ENCODE measurements around the gene SPDYE3. TPM values are rescaled to one million over a fixed set of nuclear protein-coding genes. Genes with fewer than 3 reads are reported as not detected.

The SPDYE3 gene
- total and polyA plus RNA-seq, 4 donors, result 0.07 to 1.7 TPM; not detected in 2

DNA sequence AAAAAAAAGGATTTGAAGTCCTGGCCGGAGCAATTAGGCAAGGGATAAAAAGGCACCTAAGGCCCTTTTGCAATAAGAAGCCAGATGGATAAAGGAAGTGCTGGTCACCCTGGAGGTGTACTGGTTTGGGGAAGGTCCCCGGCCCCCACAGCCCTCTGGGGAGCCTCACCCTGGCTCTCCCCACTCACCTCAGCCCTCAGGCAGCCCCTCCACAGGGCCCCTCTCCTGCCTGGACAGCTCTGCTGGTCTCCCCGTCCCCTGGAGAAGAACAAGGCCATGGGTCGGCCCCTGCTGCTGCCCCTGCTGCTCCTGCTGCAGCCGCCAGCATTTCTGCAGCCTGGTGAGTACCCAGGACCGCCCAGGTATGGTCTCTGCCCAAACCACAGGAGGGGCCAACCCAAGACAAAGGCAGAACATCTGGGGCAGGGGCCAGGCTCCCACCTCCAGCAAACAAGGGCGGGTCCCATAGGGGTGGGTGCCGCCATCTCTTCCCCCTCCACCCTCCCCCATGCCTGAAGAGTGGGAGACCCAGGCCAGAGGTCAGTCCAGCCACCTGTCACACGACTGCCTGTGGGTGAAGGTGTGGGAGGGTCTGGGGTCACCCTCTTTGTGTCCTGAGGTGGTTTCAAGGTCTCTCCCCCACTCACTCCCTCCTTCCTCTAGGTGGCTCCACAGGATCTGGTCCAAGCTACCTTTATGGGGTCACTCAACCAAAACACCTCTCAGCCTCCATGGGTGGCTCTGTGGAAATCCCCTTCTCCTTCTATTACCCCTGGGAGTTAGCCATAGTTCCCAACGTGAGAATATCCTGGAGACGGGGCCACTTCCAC, 50.7 kb downstream of the SPDYE3 start, which contains the start of gene PILRB:
Gene PILRB (plus strand): TSS at position 91 of the 830 bp plus-strand sequence. CDS start 186 bp downstream, at position 277.
- 90% methylated on average over 11 of the region's 11 CpGs for WGBS
- Histone ChIP-seq H3K27ac (ENCODE audit: low read depth in 1 of 2, low read length in 2 of 2) (no peak within 1 kb of the TSS), H3K36me3 (ENCODE audit: control insufficient read depth in 4 of 4, insufficient read depth in 3 of 4, low read depth in 1 of 4, low read length in 3 of 4) (peaks cover 25 to 84% (median 56%) of the 10 kb centered on the region in 4 donors), H3K9me3 (ENCODE audit: control insufficient read depth in 4 of 4, low read length in 3 of 4) (no peaks in the 10 kb centered on the region), H3K4me1 (ENCODE audit: control insufficient read depth in 4 of 4, insufficient read depth in 4 of 4, low read length in 3 of 4) (no peaks in the 10 kb centered on the region), H3K27me3 (ENCODE audit: control insufficient read depth in 4 of 4, insufficient read depth in 4 of 4, low read length in 3 of 4) (no peaks in the 10 kb centered on the region), H3K4me3 (ENCODE audit: low read depth in 1 of 3, low read length in 3 of 3) (no peak within 1 kb of the TSS), H3K9ac (ENCODE audit: low read depth in 1 of 2, low read length in 2 of 2) (no peak within 1 kb of the TSS)
- DNase-seq (ENCODE audit: low spot score), result no peak
- no peak for TF ChIP-seq GABPA (IDR thresholded peaks at IDR 0.05 in 1 of 2, conservative IDR thresholded peaks at IDR 0.05 in 1 of 2)
- TF ChIP-seq RAD21 (IDR thresholded peaks at IDR 0.05), result no peak
- TF ChIP-seq, protein P1, sequence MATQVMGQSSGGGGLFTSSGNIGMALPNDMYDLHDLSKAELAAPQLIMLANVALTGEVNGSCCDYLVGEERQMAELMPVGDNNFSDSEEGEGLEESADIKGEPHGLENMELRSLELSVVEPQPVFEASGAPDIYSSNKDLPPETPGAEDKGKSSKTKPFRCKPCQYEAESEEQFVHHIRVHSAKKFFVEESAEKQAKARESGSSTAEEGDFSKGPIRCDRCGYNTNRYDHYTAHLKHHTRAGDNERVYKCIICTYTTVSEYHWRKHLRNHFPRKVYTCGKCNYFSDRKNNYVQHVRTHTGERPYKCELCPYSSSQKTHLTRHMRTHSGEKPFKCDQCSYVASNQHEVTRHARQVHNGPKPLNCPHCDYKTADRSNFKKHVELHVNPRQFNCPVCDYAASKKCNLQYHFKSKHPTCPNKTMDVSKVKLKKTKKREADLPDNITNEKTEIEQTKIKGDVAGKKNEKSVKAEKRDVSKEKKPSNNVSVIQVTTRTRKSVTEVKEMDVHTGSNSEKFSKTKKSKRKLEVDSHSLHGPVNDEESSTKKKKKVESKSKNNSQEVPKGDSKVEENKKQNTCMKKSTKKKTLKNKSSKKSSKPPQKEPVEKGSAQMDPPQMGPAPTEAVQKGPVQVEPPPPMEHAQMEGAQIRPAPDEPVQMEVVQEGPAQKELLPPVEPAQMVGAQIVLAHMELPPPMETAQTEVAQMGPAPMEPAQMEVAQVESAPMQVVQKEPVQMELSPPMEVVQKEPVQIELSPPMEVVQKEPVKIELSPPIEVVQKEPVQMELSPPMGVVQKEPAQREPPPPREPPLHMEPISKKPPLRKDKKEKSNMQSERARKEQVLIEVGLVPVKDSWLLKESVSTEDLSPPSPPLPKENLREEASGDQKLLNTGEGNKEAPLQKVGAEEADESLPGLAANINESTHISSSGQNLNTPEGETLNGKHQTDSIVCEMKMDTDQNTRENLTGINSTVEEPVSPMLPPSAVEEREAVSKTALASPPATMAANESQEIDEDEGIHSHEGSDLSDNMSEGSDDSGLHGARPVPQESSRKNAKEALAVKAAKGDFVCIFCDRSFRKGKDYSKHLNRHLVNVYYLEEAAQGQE (IDR thresholded peaks at IDR 0.05), result no peak
- no peak for TF ChIP-seq NR2F2 (IDR thresholded peaks at IDR 0.05)
- TF ChIP-seq, protein P2, sequence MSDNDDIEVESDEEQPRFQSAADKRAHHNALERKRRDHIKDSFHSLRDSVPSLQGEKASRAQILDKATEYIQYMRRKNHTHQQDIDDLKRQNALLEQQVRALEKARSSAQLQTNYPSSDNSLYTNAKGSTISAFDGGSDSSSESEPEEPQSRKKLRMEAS (IDR thresholded peaks at IDR 0.05), result no peak
- TF ChIP-seq, protein P3, sequence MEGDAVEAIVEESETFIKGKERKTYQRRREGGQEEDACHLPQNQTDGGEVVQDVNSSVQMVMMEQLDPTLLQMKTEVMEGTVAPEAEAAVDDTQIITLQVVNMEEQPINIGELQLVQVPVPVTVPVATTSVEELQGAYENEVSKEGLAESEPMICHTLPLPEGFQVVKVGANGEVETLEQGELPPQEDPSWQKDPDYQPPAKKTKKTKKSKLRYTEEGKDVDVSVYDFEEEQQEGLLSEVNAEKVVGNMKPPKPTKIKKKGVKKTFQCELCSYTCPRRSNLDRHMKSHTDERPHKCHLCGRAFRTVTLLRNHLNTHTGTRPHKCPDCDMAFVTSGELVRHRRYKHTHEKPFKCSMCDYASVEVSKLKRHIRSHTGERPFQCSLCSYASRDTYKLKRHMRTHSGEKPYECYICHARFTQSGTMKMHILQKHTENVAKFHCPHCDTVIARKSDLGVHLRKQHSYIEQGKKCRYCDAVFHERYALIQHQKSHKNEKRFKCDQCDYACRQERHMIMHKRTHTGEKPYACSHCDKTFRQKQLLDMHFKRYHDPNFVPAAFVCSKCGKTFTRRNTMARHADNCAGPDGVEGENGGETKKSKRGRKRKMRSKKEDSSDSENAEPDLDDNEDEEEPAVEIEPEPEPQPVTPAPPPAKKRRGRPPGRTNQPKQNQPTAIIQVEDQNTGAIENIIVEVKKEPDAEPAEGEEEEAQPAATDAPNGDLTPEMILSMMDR (IDR thresholded peaks at IDR 0.05; ENCODE audit: low read depth, low read length, missing input control), result no peak
- no peak for TF ChIP-seq HNF4A (conservative IDR thresholded peaks at IDR 0.05)
- TF ChIP-seq, protein P4, sequence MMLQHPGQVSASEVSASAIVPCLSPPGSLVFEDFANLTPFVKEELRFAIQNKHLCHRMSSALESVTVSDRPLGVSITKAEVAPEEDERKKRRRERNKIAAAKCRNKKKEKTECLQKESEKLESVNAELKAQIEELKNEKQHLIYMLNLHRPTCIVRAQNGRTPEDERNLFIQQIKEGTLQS (IDR thresholded peaks at IDR 0.05), result no peak
- no peak for TF ChIP-seq TAF1 (conservative IDR thresholded peaks at IDR 0.05)
- TF ChIP-seq YY1 (IDR thresholded peaks at IDR 0.05), result no peak
- no peak for TF ChIP-seq EGR1 (IDR thresholded peaks at IDR 0.05; ENCODE audit: low read depth in 2 of 2)

DNA sequence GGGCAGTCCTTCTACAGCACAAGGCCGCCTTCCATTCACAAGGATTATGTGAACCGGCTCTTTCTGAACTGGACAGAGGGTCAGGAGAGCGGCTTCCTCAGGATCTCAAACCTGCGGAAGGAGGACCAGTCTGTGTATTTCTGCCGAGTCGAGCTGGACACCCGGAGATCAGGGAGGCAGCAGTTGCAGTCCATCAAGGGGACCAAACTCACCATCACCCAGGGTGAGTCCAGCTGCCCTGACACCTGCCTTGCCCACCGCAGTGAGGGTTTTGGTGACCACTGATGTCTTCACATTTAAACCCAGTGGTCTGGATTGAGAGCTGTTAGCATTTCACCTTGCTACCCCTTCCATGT, 51.3 kb downstream of the SPDYE3 start:
- Histone ChIP-seq H3K27me3 (ENCODE audit: control insufficient read depth in 4 of 4, insufficient read depth in 4 of 4, low read length in 3 of 4) (no peaks in the 10 kb centered on the region), H3K4me3 (ENCODE audit: low read depth in 1 of 3, low read length in 3 of 3) (no peak overlapping the region), H3K36me3 (ENCODE audit: control insufficient read depth in 4 of 4, insufficient read depth in 3 of 4, low read depth in 1 of 4, low read length in 3 of 4) (peaks cover 23 to 81% (median 56%) of the 10 kb centered on the region in 4 donors), H3K9ac (ENCODE audit: low read depth in 1 of 2, low read length in 2 of 2) (no peak overlapping the region), H3K9me3 (ENCODE audit: control insufficient read depth in 4 of 4, low read length in 3 of 4) (no peaks in the 10 kb centered on the region), H3K27ac (ENCODE audit: low read depth in 1 of 2, low read length in 2 of 2) (no peak overlapping the region), H3K4me1 (ENCODE audit: control insufficient read depth in 4 of 4, insufficient read depth in 4 of 4, low read length in 3 of 4) (no peaks in the 10 kb centered on the region)
- TF ChIP-seq RAD21 (IDR thresholded peaks at IDR 0.05), result no peak
- TF ChIP-seq, protein P5, sequence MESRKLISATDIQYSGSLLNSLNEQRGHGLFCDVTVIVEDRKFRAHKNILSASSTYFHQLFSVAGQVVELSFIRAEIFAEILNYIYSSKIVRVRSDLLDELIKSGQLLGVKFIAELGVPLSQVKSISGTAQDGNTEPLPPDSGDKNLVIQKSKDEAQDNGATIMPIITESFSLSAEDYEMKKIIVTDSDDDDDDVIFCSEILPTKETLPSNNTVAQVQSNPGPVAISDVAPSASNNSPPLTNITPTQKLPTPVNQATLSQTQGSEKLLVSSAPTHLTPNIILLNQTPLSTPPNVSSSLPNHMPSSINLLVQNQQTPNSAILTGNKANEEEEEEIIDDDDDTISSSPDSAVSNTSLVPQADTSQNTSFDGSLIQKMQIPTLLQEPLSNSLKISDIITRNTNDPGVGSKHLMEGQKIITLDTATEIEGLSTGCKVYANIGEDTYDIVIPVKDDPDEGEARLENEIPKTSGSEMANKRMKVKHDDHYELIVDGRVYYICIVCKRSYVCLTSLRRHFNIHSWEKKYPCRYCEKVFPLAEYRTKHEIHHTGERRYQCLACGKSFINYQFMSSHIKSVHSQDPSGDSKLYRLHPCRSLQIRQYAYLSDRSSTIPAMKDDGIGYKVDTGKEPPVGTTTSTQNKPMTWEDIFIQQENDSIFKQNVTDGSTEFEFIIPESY (IDR thresholded peaks at IDR 0.05), result no peak
- TF ChIP-seq FOXA2 (IDR thresholded peaks at IDR 0.05), result no peak
- TF ChIP-seq, protein P4 (IDR thresholded peaks at IDR 0.05), result no peak
- TF ChIP-seq, protein P2 (IDR thresholded peaks at IDR 0.05), result no peak
- no peak for TF ChIP-seq YY1 (IDR thresholded peaks at IDR 0.05)
- no peak for TF ChIP-seq JUND (IDR thresholded peaks at IDR 0.05)
- TF ChIP-seq TAF1 (conservative IDR thresholded peaks at IDR 0.05), result no peak
- no peak for TF ChIP-seq SP1 (IDR thresholded peaks at IDR 0.05)
- TF ChIP-seq FOXA1 (IDR thresholded peaks at IDR 0.05), result no peak
- TF ChIP-seq, protein P3 (IDR thresholded peaks at IDR 0.05; ENCODE audit: low read depth, low read length, missing input control), result no peak
- WGBS, result 98% methylated on average over 8 of the region's 8 CpGs
- DNase-seq (ENCODE audit: low spot score), result no peak
